ENCODE data around the gene GTSF1L.

GTSF1L gene

DNA sequence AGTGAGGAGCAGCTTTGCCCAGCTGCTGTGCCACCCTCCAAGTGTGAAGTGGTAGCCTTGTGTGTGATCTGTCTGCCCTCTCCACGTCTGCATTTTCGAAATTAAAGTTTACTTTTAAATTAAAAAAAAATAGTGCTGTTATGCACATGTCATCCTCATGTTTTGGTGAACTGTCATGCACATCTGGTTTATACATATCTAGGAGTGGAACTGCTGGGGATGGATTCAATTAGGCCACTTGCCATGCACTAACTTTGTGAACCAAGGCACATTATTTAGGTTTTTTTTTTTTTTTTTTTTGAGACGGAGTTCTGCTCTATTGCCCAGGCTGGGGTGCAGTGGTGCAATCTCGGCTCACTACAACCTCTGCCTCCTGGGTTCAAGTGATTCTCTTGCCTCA is 3.6 kb downstream of the GTSF1L start:
- H4K20me1 ChIP-seq (ENCODE audit: low read depth, low read length): no peaks in the 10 kb centered on the region
- no peak overlapping the region for H3K27ac ChIP-seq (ENCODE audit: low read depth, low read length)
- no peaks in the 10 kb centered on the region for H3K79me2 ChIP-seq (ENCODE audit: insufficient read depth, low read length)
- no peak overlapping the region for H3K4me3 ChIP-seq (ENCODE audit: insufficient read depth, low read length, poor library complexity, severe bottlenecking)
- H3K4me2 ChIP-seq (ENCODE audit: low read depth, low read length, poor library complexity, severe bottlenecking): no peak overlapping the region
- no peaks in the 10 kb centered on the region for H3K27me3 ChIP-seq (ENCODE audit: low read length)
- TF ChIP-seq, protein P1, sequence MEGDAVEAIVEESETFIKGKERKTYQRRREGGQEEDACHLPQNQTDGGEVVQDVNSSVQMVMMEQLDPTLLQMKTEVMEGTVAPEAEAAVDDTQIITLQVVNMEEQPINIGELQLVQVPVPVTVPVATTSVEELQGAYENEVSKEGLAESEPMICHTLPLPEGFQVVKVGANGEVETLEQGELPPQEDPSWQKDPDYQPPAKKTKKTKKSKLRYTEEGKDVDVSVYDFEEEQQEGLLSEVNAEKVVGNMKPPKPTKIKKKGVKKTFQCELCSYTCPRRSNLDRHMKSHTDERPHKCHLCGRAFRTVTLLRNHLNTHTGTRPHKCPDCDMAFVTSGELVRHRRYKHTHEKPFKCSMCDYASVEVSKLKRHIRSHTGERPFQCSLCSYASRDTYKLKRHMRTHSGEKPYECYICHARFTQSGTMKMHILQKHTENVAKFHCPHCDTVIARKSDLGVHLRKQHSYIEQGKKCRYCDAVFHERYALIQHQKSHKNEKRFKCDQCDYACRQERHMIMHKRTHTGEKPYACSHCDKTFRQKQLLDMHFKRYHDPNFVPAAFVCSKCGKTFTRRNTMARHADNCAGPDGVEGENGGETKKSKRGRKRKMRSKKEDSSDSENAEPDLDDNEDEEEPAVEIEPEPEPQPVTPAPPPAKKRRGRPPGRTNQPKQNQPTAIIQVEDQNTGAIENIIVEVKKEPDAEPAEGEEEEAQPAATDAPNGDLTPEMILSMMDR (IDR thresholded peaks at IDR 0.05; ENCODE audit: insufficient read depth, low read length, poor library complexity, severe bottlenecking): no peak
- TF ChIP-seq EZH2phosphoT487 (conservative IDR thresholded peaks at IDR 0.05; ENCODE audit: low read length): no peak
- H3K36me3 ChIP-seq (ENCODE audit: low read length): no peaks in the 10 kb centered on the region
- H3K9me3 ChIP-seq (ENCODE audit: insufficient read depth, low read length): no peaks in the 10 kb centered on the region
- no peak overlapping the region for H2AFZ ChIP-seq (ENCODE audit: low read depth, low read length, severe bottlenecking)
- H3K9ac ChIP-seq (ENCODE audit: low read length): no peak overlapping the region
- no peaks in the 10 kb centered on the region for H3K9me2 ChIP-seq (replicated peaks; ENCODE audit: insufficient read depth, low read length)
- peaks cover 4% of the 10 kb centered on the region; the same call in 1 of the 2 replicates for H3F3A ChIP-seq (ENCODE audit: insufficient read depth)

DNA sequence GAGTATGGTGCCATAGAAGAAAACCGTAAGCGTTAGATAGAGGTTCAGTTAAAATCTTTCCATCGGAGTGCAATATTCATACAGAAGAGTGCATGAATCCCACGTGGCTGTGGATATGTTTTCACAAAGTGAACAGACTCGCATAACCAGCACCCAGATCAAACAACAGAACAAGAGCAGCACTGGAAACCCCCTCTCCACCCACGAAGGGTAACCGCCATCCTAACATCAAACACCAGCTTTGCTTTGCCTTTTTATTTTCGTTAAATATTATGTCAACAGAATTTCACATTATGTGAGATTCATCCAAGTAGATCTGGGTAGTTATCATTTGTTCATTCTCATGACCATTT is 4.7 kb downstream of the GTSF1L start:
- H3K79me2 ChIP-seq (ENCODE audit: insufficient read depth, low read length): no peaks in the 10 kb centered on the region
- no peaks in the 10 kb centered on the region for H3K36me3 ChIP-seq (ENCODE audit: low read length)
- H3K9me2 ChIP-seq (replicated peaks; ENCODE audit: insufficient read depth, low read length): no peaks in the 10 kb centered on the region
- H3K4me2 ChIP-seq (ENCODE audit: low read depth, low read length, poor library complexity, severe bottlenecking): no peak overlapping the region
- no peak overlapping the region for H3K9ac ChIP-seq (ENCODE audit: low read length)
- TF ChIP-seq, protein P1 (IDR thresholded peaks at IDR 0.05; ENCODE audit: insufficient read depth, low read length, poor library complexity, severe bottlenecking): no peak
- no peak for TF ChIP-seq EZH2phosphoT487 (conservative IDR thresholded peaks at IDR 0.05; ENCODE audit: low read length)
- H3K27ac ChIP-seq (ENCODE audit: low read depth, low read length): peak overlapping the region; percentile 4; the same call in 1 of the 2 replicates
- H4K20me1 ChIP-seq (ENCODE audit: low read depth, low read length): no peaks in the 10 kb centered on the region
- H3K4me3 ChIP-seq (ENCODE audit: insufficient read depth, low read length, poor library complexity, severe bottlenecking): no peak overlapping the region
- H3K27me3 ChIP-seq (ENCODE audit: low read length): no peaks in the 10 kb centered on the region
- no peaks in the 10 kb centered on the region for H3K9me3 ChIP-seq (ENCODE audit: insufficient read depth, low read length)
- no peak overlapping the region for H2AFZ ChIP-seq (ENCODE audit: low read depth, low read length, severe bottlenecking)
- peaks cover 4% of the 10 kb centered on the region; the same call in 1 of the 2 replicates for H3F3A ChIP-seq (ENCODE audit: insufficient read depth)

DNA sequence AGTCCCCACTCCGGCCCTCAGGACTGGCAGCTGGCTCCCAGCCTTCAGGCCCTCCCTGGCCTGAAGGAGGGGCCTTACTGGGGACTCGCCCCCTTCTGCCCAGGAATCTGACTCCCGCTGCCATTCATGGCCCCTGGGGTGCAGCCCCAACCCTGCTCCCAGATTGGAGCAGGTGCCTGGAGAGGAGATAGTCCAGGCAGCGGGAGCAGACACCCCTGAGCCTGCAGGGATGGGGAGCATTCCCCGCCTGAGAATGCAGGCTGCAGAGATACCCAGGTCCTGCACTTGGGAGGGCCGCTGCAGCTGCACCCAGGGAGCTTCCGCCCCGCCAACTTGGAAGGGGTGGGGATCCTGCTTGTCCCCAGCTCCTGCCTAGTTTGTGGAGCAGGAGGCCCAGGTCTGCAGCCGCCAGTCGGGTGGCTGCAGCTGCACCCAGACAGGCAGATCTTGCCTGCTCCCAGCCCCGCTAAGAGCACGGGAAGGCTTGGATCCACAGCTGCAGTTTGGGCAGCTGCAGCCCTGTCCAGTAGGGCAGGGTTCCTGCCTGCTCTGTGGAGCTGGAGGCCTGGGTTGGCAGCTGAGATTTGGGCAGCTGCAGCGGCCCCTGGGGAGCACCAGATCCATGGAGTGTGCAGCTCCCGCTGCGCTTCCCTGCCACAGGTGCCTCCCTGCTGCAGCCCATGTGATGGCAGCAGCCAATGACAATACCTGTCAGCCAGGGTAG is 5.2 kb downstream of the GTSF1L start:
- Histone ChIP-seq H3F3A (ENCODE audit: insufficient read depth) (peaks cover 4% of the 10 kb centered on the region; the same call in 1 of the 2 replicates), H3K9me3 (ENCODE audit: insufficient read depth, low read length) (no peaks in the 10 kb centered on the region), H3K27ac (ENCODE audit: low read depth, low read length) (peak overlapping the region; percentile 4; the same call in 1 of the 2 replicates), H4K20me1 (ENCODE audit: low read depth, low read length) (no peaks in the 10 kb centered on the region), H3K9ac (ENCODE audit: low read length) (no peak overlapping the region), H2AFZ (ENCODE audit: low read depth, low read length, severe bottlenecking) (no peak overlapping the region), H3K9me2 (replicated peaks; ENCODE audit: insufficient read depth, low read length) (no peaks in the 10 kb centered on the region), H3K27me3 (ENCODE audit: low read length) (no peaks in the 10 kb centered on the region), H3K79me2 (ENCODE audit: insufficient read depth, low read length) (no peaks in the 10 kb centered on the region), H3K4me3 (ENCODE audit: insufficient read depth, low read length, poor library complexity, severe bottlenecking) (no peak overlapping the region), H3K36me3 (ENCODE audit: low read length) (no peaks in the 10 kb centered on the region), H3K4me2 (ENCODE audit: low read depth, low read length, poor library complexity, severe bottlenecking) (no peak overlapping the region)
- TF ChIP-seq, protein P1 (IDR thresholded peaks at IDR 0.05; ENCODE audit: insufficient read depth, low read length, poor library complexity, severe bottlenecking): no peak
- TF ChIP-seq EZH2phosphoT487 (conservative IDR thresholded peaks at IDR 0.05; ENCODE audit: low read length): no peak
